Mesendoderm (in vitro differentiated cells): Measurements from ENCODE around the gene MTURN. TPM values are rescaled to one million over a fixed set of nuclear protein-coding genes. Genes with fewer than 3 reads are reported as not detected.

Source experiments
- DNase-seq: peaks from one replicate; pipeline ENCODE4 v3.0.0; 2013
- H2AK5ac ChIP-seq: 2 replicates; pipeline ENCODE4 v1.6.1; 2013; ENCODE audit warnings: low read length, inconsistent platforms
- H2BK120ac ChIP-seq: 2 replicates; pipeline ENCODE4 v1.6.1; 2013; ENCODE audit warnings: low read depth, mild to moderate bottlenecking, low read length, moderate library complexity, mixed read lengths
- H2BK15ac ChIP-seq: replicated peaks from 2 replicates; pipeline ENCODE4 v1.6.1; 2013; ENCODE audit warnings: low read depth, mild to moderate bottlenecking, moderate library complexity
- H2BK5ac ChIP-seq: 2 replicates; pipeline ENCODE4 v1.6.1; 2013; ENCODE audit warnings: low read length, inconsistent platforms
- H3K18ac ChIP-seq: 2 replicates; pipeline ENCODE4 v1.6.1; 2013; ENCODE audit warnings: mild to moderate bottlenecking, low read length, mixed read lengths
- H3K23ac ChIP-seq: one replicate; pipeline ENCODE4 v1.6.1; 2013; ENCODE audit warnings: low read length
- H3K27ac ChIP-seq: 2 replicates; pipeline ENCODE4 v1.5.1; 2013; ENCODE audit warnings: low read depth, mild to moderate bottlenecking, inconsistent platforms, low read length, moderate library complexity
- H3K27me3 ChIP-seq: 2 replicates; pipeline ENCODE4 v1.6.1; 2013; ENCODE audit warnings: low read length, control low read depth, mild to moderate bottlenecking, inconsistent platforms; ENCODE audit not compliant: insufficient read depth, poor library complexity
- H3K36me3 ChIP-seq: 2 replicates; pipeline ENCODE4 v1.6.1; 2013; ENCODE audit warnings: low read length, inconsistent platforms; ENCODE audit not compliant: control insufficient read depth, insufficient read depth
- H3K4ac ChIP-seq: one replicate; pipeline ENCODE4 v1.6.1; 2013; ENCODE audit warnings: low read depth, mild to moderate bottlenecking, low read length, moderate library complexity
- H3K4me1 ChIP-seq: 2 replicates; pipeline ENCODE4 v1.6.1; 2013; ENCODE audit warnings: low read depth, low read length, inconsistent platforms; ENCODE audit not compliant: control insufficient read depth
- H3K4me2 ChIP-seq: 2 replicates; pipeline ENCODE4 v1.6.1; 2013; ENCODE audit warnings: low read length
- H3K4me3 ChIP-seq: 2 replicates; pipeline ENCODE4 v1.5.1; 2013; ENCODE audit warnings: mild to moderate bottlenecking, low read length
- H3K56ac ChIP-seq: one replicate; pipeline ENCODE4 v1.6.1; 2013; ENCODE audit warnings: low read length
- H3K79me1 ChIP-seq: 2 replicates; pipeline ENCODE4 v1.6.1; 2013; ENCODE audit warnings: low read length, inconsistent platforms
- H3K79me2 ChIP-seq: 2 replicates; pipeline ENCODE4 v1.6.1; 2013; ENCODE audit warnings: mild to moderate bottlenecking, low read length; ENCODE audit not compliant: control insufficient read depth, insufficient read depth
- H3K9ac ChIP-seq: 2 replicates; pipeline ENCODE4 v1.6.1; 2013; ENCODE audit warnings: low read length, inconsistent platforms
- H4K5ac ChIP-seq: one replicate; pipeline ENCODE4 v1.6.1; 2013; ENCODE audit warnings: low read length
- H4K8ac ChIP-seq: one replicate; pipeline ENCODE4 v1.6.1; 2013; ENCODE audit warnings: low read depth, mild to moderate bottlenecking, control low read depth, low read length, moderate library complexity
- WGBS: extraction: QIAGEN DNeasy Blood & Tissue Kit; methylation state at CpG from one replicate; pipeline ENCODE4 v1.1.7; 2013; ENCODE audit warnings: low lambda C conversion rate, missing lambda C conversion rate; ENCODE audit not compliant: insufficient coverage; ENCODE audit errors: extremely low coverage; 5-methylcytosine and 5-hydroxymethylcytosine counted together
- polyA plus RNA-seq, 2 experiments: library from polyadenylated mRNA; stranded (reverse); fragments of 200-250 nt; gene quantifications; one replicate each; pipeline ENCODE4 v1.2.3, GENCODE V29; 2013

Gene MTURN
- polyA plus RNA-seq (2013, experiment 1 of 2) = 1.6 TPM
- polyA plus RNA-seq (2013, experiment 2 of 2) = 1.5 TPM

DNA sequence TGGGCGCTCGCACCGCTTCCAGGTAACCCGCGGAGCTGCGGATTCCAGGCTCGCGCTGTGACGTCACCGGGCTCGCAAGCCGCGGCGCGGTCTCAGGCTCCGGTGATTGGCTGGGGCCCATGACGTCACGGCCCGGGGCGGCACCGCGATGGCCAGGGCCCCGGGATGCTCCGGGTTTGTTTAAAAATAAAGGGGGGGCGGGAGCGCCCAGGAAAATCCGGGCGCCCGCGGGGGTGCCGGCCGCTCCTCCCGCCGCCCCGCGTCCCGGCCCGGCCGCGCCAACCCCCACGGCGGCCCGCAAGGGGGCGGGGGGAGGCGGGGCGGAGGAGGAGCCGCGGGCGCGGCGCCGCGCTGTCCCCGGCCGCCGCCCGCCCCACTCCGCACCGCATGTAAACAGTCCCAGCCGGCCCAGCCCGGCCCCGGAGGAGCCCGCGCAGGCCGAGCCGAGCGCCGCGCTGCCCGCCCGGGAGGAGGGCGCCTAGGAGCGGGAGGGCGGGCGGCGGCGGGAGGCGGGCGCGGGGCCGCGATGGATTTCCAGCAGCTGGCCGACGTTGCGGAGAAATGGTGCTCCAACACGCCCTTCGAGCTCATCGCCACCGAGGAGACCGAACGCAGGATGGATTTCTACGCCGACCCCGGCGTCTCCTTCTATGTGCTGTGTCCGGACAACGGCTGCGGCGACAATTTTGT lies at the start of gene MTURN:
Gene MTURN (plus strand): TSS at position 376 of the 690 bp plus-strand sequence. CDS start 151 bp downstream, at position 527.
- H2BK15ac ChIP-seq = no peak within 1 kb of the TSS
- no peak within 1 kb of the TSS for H3K27ac ChIP-seq

DNA sequence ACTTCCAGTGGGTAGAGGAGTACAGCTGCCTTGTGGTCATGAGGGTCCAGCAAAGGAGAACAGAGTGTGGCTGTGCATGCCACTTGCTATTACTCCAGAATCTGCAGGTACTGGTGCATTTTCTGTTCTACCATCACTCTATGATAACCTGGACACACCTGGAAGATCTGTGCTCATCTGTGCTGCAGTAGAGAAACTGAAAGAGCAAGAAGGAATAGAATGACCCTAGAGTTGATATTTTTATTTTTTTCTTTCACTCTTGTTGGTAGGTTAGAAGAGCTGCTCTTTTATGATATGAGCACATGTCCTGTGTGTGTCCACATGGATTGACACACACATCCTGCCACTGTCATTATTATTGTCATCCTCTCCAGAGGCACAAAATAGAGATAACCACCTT lies 48.3 kb upstream of the MTURN start:
- Histone ChIP-seq H2BK5ac (no peak overlapping the region), H3K4me2 (no peak overlapping the region), H3K4ac (no peak overlapping the region), H3K27me3 (no peaks in the 10 kb centered on the region), H3K9ac (no peak overlapping the region), H3K4me3 (no peak overlapping the region), H3K27ac (no peak overlapping the region), H3K36me3 (no peaks in the 10 kb centered on the region), H3K79me1 (no peaks in the 10 kb centered on the region), H3K18ac (no peak overlapping the region), H3K4me1 (no peaks in the 10 kb centered on the region), H3K56ac (no peak overlapping the region), H4K5ac (no peak overlapping the region), H2BK120ac (no peak overlapping the region), H2AK5ac (no peak overlapping the region), H3K79me2 (no peaks in the 10 kb centered on the region), H2BK15ac (no peak overlapping the region), H3K23ac (no peak overlapping the region), H4K8ac (no peak overlapping the region)
- no peak for DNase-seq

More for the DNA sequence above, at the start of gene MTURN:
- peak within 1 kb of the TSS; percentile 66 for H3K18ac ChIP-seq
- no peaks in the 10 kb centered on the region for H3K79me1 ChIP-seq
- H3K4me1 ChIP-seq = no peaks in the 10 kb centered on the region
- H4K8ac ChIP-seq = no peak within 1 kb of the TSS
- no peak within 1 kb of the TSS for H3K23ac ChIP-seq
- H3K4me3 ChIP-seq = peak within 1 kb of the TSS; percentile 61
- peak within 1 kb of the TSS; percentile 99 for H3K4me2 ChIP-seq
- H3K36me3 ChIP-seq = no peaks in the 10 kb centered on the region
- peak; percentile 91 for DNase-seq
- no peak within 1 kb of the TSS for H4K5ac ChIP-seq
- H2AK5ac ChIP-seq = no peak within 1 kb of the TSS
- H3K27me3 ChIP-seq = peaks cover 3% of the 10 kb centered on the region
- no peak within 1 kb of the TSS for H3K4ac ChIP-seq
- H3K79me2 ChIP-seq = no peaks in the 10 kb centered on the region
- H3K9ac ChIP-seq = peak within 1 kb of the TSS; percentile 67
- peak within 1 kb of the TSS; percentile 82 for H3K56ac ChIP-seq
- no CpG with 5 or more reads among the region's 99 CpGs for WGBS
- H2BK120ac ChIP-seq = no peak within 1 kb of the TSS
- H2BK5ac ChIP-seq = no peak within 1 kb of the TSS

DNA sequence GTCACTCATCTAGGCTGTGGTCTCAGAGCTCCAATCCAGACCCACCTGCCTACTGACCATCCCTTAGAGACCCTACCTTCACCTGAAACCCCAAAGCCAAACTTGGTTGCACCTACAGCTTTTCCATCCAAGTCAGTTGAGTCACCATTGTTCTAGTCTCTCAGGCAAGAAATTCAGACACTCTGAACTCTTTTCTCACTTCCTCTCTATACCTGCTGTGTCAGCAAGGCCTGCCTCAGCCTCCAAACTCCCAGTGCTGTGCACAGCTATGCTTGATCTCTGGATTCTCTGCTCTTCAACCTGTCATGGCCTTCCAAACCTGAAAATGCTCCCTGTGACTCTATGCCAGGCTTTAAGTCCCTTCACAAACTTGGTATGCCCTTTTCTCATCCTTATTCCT lies 47.4 kb upstream of the MTURN start:
- Histone ChIP-seq H3K4me1 (no peaks in the 10 kb centered on the region), H3K56ac (no peak overlapping the region), H3K27ac (no peak overlapping the region), H3K4me2 (no peak overlapping the region), H3K23ac (no peak overlapping the region), H3K9ac (no peak overlapping the region), H3K36me3 (no peaks in the 10 kb centered on the region), H2AK5ac (no peak overlapping the region), H2BK120ac (no peak overlapping the region), H2BK15ac (no peak overlapping the region), H4K5ac (no peak overlapping the region), H3K4me3 (no peak overlapping the region), H3K27me3 (no peaks in the 10 kb centered on the region), H3K79me1 (no peaks in the 10 kb centered on the region), H3K4ac (no peak overlapping the region), H4K8ac (no peak overlapping the region), H3K18ac (no peak overlapping the region), H2BK5ac (no peak overlapping the region), H3K79me2 (no peaks in the 10 kb centered on the region)
- no peak for DNase-seq

DNA sequence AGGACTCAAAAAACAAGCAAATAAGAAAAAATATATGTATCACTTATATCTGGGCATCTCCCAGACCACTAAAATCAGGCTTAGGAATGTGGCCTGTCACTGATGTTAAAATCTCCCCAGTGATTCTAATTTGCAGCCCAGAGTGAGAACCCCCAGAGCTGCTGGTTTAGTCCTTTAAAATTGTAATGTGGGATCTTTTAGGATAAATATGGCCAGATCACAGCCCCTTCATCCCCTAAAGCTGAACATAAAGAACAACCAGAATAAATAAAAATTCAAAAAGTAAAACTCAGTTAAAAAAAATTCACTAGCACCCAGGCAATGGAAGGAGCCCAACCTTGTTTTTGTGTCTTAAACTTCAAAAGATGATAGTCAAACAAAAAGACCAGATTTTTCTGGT lies 46.4 kb upstream of the MTURN start:
- no peaks in the 10 kb centered on the region for H3K79me1 ChIP-seq
- H3K4me1 ChIP-seq = no peaks in the 10 kb centered on the region
- H3K23ac ChIP-seq = no peak overlapping the region

DNA sequence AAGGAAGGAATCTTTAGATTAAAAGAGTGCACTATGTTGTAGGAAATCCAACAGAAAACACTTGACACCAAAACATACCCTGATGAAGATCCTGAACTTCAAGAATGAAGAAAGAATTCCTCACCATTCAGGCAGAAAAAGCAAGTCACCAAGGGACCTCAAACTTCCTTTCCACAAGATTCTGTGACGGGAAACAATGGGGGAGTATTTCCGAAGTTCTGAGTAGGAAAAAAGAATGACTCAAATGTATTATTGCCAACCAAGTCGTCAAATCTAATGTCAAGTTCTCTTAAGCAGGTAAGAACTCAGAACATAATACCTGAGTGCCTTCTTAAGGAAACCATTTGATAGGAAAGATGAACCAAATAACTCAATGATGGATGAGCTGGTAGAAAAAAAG lies 44.7 kb upstream of the MTURN start:
- no peak for DNase-seq
- H3K79me1 ChIP-seq = no peaks in the 10 kb centered on the region
- no peak overlapping the region for H4K5ac ChIP-seq
- no peak overlapping the region for H2BK15ac ChIP-seq
- H3K4ac ChIP-seq = no peak overlapping the region
- no peak overlapping the region for H3K27ac ChIP-seq
- H3K36me3 ChIP-seq = no peaks in the 10 kb centered on the region
- no peak overlapping the region for H3K23ac ChIP-seq
- H3K4me1 ChIP-seq = no peaks in the 10 kb centered on the region
- no peak overlapping the region for H3K18ac ChIP-seq
- H3K9ac ChIP-seq = no peak overlapping the region
- no CpG with 5 or more reads among the region's 3 CpGs for WGBS
- no peak overlapping the region for H2AK5ac ChIP-seq
- H3K56ac ChIP-seq = no peak overlapping the region
- H2BK120ac ChIP-seq = no peak overlapping the region
- no peak overlapping the region for H4K8ac ChIP-seq
- H3K4me3 ChIP-seq = no peak overlapping the region
- no peaks in the 10 kb centered on the region for H3K79me2 ChIP-seq
- H2BK5ac ChIP-seq = no peak overlapping the region
- no peaks in the 10 kb centered on the region for H3K27me3 ChIP-seq
- no peak overlapping the region for H3K4me2 ChIP-seq

More for the DNA sequence above, 46.4 kb upstream of the MTURN start:
- no peak overlapping the region for H2BK120ac ChIP-seq
- H4K8ac ChIP-seq = no peak overlapping the region
- H2BK5ac ChIP-seq = no peak overlapping the region
- no peak overlapping the region for H2AK5ac ChIP-seq
- no peak overlapping the region for H3K4ac ChIP-seq
- H2BK15ac ChIP-seq = no peak overlapping the region
- no peak overlapping the region for H3K9ac ChIP-seq
- H3K36me3 ChIP-seq = no peaks in the 10 kb centered on the region
- H3K56ac ChIP-seq = no peak overlapping the region
- no peaks in the 10 kb centered on the region for H3K27me3 ChIP-seq
- H4K5ac ChIP-seq = no peak overlapping the region
- H3K79me2 ChIP-seq = no peaks in the 10 kb centered on the region
- no peak overlapping the region for H3K4me2 ChIP-seq
- DNase-seq = no peak
- no peak overlapping the region for H3K18ac ChIP-seq
- H3K27ac ChIP-seq = no peak overlapping the region
- no peak overlapping the region for H3K4me3 ChIP-seq

DNA sequence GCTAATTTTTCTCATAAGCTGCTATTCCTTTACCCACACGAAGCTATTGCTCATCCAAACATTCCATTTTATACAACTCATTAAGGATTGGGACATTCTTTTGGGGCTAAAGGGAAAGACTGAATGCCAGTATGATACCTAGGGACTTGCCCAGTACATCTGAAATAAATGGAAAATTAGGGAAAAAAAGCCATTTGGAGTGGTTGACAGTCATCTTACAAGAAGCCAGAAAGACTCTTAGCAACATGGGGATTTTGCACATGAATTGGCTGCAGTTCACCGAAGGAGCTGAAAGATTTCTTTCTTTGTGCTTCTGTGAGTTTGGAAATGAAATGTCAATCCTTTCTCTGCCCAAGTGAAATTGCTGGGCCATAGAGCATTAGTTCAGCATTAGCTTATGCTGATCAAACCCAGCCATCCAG lies 43.3 kb upstream of the MTURN start:
- no peak overlapping the region for H3K56ac ChIP-seq
- H3K36me3 ChIP-seq = no peaks in the 10 kb centered on the region
- no peak overlapping the region for H3K4ac ChIP-seq
- H2BK5ac ChIP-seq = no peak overlapping the region
- H3K4me2 ChIP-seq = no peak overlapping the region
- no peaks in the 10 kb centered on the region for H3K4me1 ChIP-seq
- no peak overlapping the region for H3K27ac ChIP-seq
- H3K79me1 ChIP-seq = no peaks in the 10 kb centered on the region
- H3K9ac ChIP-seq = no peak overlapping the region
- no peak for DNase-seq
- no peak overlapping the region for H2BK120ac ChIP-seq
- H3K18ac ChIP-seq = no peak overlapping the region
- no peak overlapping the region for H4K5ac ChIP-seq
- H3K79me2 ChIP-seq = no peaks in the 10 kb centered on the region
- no peak overlapping the region for H3K23ac ChIP-seq
- no peak overlapping the region for H2BK15ac ChIP-seq
- H4K8ac ChIP-seq = no peak overlapping the region
- no peak overlapping the region for H3K4me3 ChIP-seq
- no peaks in the 10 kb centered on the region for H3K27me3 ChIP-seq
- H2AK5ac ChIP-seq = no peak overlapping the region
- no CpG with 5 or more reads among the region's 2 CpGs for WGBS
